Neural cell (in vitro differentiated cells): ENCODE results near the gene KRT80.

Experiments
- CTCF ChIP-seq: fragments of 450-650 bp; IDR thresholded peaks from 2 replicates; pipeline ENCODE4 v1.5.1; 2014; ENCODE audit warnings: antibody characterized with exemption, mild to moderate bottlenecking, moderate library complexity; ENCODE audit not compliant: poor library complexity, severe bottlenecking
- EP300 ChIP-seq: fragments of 450-650 bp; conservative IDR thresholded peaks from 2 replicates; pipeline ENCODE4 v1.6.1; 2014; ENCODE audit warnings: antibody characterized with exemption, mild to moderate bottlenecking, moderate library complexity; ENCODE audit not compliant: poor library complexity, severe bottlenecking
- EZH2 ChIP-seq: fragments of 200-600, 300-800 bp; shearing (Covaris generic), sonication (generic); IDR thresholded peaks from 2 replicates; pipeline ENCODE4 v1.6.1; 2014; ENCODE audit warnings: antibody characterized with exemption, low read length, borderline replicate concordance, mild to moderate bottlenecking; ENCODE audit not compliant: insufficient read depth, poor library complexity, severe bottlenecking
- MXI1 ChIP-seq: fragments of 450-650 bp; conservative IDR thresholded peaks from 2 replicates; pipeline ENCODE4 v1.6.1; 2014; ENCODE audit warnings: antibody characterized with exemption, mild to moderate bottlenecking; ENCODE audit not compliant: poor library complexity, severe bottlenecking
- POLR2AphosphoS5 ChIP-seq: IDR thresholded peaks from 2 replicates; pipeline ENCODE4 v1.6.1; 2012
- RAD21 ChIP-seq: fragments of 450-650 bp; conservative IDR thresholded peaks from 2 replicates; pipeline ENCODE4 v1.6.1; 2014; ENCODE audit warnings: antibody characterized with exemption, mild to moderate bottlenecking, moderate library complexity
- SMC3 ChIP-seq: fragments of 450-650 bp; conservative IDR thresholded peaks from 2 replicates; pipeline ENCODE4 v1.6.1; 2014; ENCODE audit warnings: antibody characterized with exemption, mild to moderate bottlenecking, moderate library complexity; ENCODE audit not compliant: poor library complexity
- TAF1 ChIP-seq: IDR thresholded peaks from 2 replicates; pipeline ENCODE4 v1.6.1; 2012; ENCODE audit warnings: low read depth
- TF ChIP-seq, protein P1 (sequence below): IDR thresholded peaks from 2 replicates; pipeline ENCODE4 v1.6.1; 2012; ENCODE audit warnings: borderline replicate concordance

- TF ChIP-seq CTCF (no peak), EZH2 (no peak), EP300 (no peak), SMC3 (no peak), MXI1 (no peak), POLR2AphosphoS5 (no peak), TAF1 (no peak), RAD21 (no peak)
- TF ChIP-seq, protein P1, sequence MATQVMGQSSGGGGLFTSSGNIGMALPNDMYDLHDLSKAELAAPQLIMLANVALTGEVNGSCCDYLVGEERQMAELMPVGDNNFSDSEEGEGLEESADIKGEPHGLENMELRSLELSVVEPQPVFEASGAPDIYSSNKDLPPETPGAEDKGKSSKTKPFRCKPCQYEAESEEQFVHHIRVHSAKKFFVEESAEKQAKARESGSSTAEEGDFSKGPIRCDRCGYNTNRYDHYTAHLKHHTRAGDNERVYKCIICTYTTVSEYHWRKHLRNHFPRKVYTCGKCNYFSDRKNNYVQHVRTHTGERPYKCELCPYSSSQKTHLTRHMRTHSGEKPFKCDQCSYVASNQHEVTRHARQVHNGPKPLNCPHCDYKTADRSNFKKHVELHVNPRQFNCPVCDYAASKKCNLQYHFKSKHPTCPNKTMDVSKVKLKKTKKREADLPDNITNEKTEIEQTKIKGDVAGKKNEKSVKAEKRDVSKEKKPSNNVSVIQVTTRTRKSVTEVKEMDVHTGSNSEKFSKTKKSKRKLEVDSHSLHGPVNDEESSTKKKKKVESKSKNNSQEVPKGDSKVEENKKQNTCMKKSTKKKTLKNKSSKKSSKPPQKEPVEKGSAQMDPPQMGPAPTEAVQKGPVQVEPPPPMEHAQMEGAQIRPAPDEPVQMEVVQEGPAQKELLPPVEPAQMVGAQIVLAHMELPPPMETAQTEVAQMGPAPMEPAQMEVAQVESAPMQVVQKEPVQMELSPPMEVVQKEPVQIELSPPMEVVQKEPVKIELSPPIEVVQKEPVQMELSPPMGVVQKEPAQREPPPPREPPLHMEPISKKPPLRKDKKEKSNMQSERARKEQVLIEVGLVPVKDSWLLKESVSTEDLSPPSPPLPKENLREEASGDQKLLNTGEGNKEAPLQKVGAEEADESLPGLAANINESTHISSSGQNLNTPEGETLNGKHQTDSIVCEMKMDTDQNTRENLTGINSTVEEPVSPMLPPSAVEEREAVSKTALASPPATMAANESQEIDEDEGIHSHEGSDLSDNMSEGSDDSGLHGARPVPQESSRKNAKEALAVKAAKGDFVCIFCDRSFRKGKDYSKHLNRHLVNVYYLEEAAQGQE, result no peak
These were observed 16.2 kb downstream of the KRT80 start for GRCh38 chr12:52175371-52176350.
